GM12891 (cell line): ENCODE measurements around the gene AK4.
"Not testable (repeated sequence)": the region's sequence is repeated elsewhere in the genome, so short reads cannot be mapped to it uniquely, and the experiment has no call there.

Experiments
- DNase-seq: peaks from one replicate; pipeline ENCODE4 v3.0.0; 2011; ENCODE audit warnings: low spot score; ENCODE audit not compliant: insufficient read length
- FAIRE-seq: peaks from 2 replicates; lab custom pipeline; 2011; peaks lifted over from hg19 to GRCh38; lab: Jason Lieb, UNC
- PAX5 ChIP-seq: IDR thresholded peaks from 2 replicates; pipeline ENCODE4 v1.6.1; 2011; ENCODE audit warnings: low read length, moderate library complexity, mild to moderate bottlenecking; ENCODE audit not compliant: insufficient read depth, severe bottlenecking
- POLR2A ChIP-seq: IDR thresholded peaks from 2 replicates; pipeline ENCODE4 v1.6.1; 2011; ENCODE audit warnings: low read depth, low read length, control low read depth
- POLR2AphosphoS5 ChIP-seq: IDR thresholded peaks from 2 replicates; pipeline ENCODE4 v1.6.1; 2011; ENCODE audit warnings: low read depth, low read length, control low read depth
- POU2F2 ChIP-seq: IDR thresholded peaks from 2 replicates; pipeline ENCODE4 v1.6.1; 2011; ENCODE audit warnings: low read depth, mild to moderate bottlenecking, control low read depth, low read length, moderate library complexity
- SPI1 ChIP-seq: IDR thresholded peaks from 2 replicates; pipeline ENCODE4 v1.6.1; 2011; ENCODE audit warnings: low read depth, low read length, control low read depth
- TAF1 ChIP-seq: IDR thresholded peaks from 2 replicates; pipeline ENCODE4 v1.6.1; 2011; ENCODE audit warnings: low read depth, low read length, control low read depth

The AK4 gene

GRCh38 chr1:65150583-65151263, 2.7 kb downstream of the AK4 start:
- DNase-seq (no peak), FAIRE-seq (no peak)
- TF ChIP-seq POLR2AphosphoS5 (no peak), TAF1 (no peak), POU2F2 (no peak), SPI1 (no peak)

- no peak for TF ChIP-seq SPI1
- no peak for TF ChIP-seq POLR2A
- no peak for TF ChIP-seq POLR2AphosphoS5
- TF ChIP-seq POU2F2, result no peak
- TF ChIP-seq TAF1, result no peak
- TF ChIP-seq PAX5, result no peak
- DNase-seq (no peak), FAIRE-seq (no peak)
Observed at GRCh38 chr1:65151641-65152040, 3.6 kb downstream of the AK4 start.

- TF ChIP-seq POLR2AphosphoS5, result no peak
- no peak for TF ChIP-seq POLR2A
- TF ChIP-seq SPI1, result no peak
- TF ChIP-seq POU2F2, result no peak
- TF ChIP-seq PAX5, result no peak
- no peak for TF ChIP-seq TAF1
- DNase-seq, result no peak
- peak; percentile 35 for FAIRE-seq
Observed at GRCh38 chr1:65153635-65154034, 5.6 kb downstream of the AK4 start.

GRCh38 chr1:65156910-65157545, 9.0 kb downstream of the AK4 start:
- DNase-seq, result no peak
- no peak for TF ChIP-seq POU2F2
- no peak for TF ChIP-seq PAX5
- TF ChIP-seq SPI1, result no peak
- TF ChIP-seq POLR2AphosphoS5, result no peak
- no peak for TF ChIP-seq TAF1
- TF ChIP-seq POLR2A, result no peak
- FAIRE-seq, result no peak

GRCh38 chr1:65157546-65157941, 9.5 kb downstream of the AK4 start:
- TF ChIP-seq TAF1, result no peak
- TF ChIP-seq SPI1, result no peak
- no peak for TF ChIP-seq POLR2A
- no peak for TF ChIP-seq POLR2AphosphoS5
- TF ChIP-seq POU2F2, result no peak
- no peak for TF ChIP-seq PAX5
- FAIRE-seq, result no peak
- no peak for DNase-seq

- DNase-seq, FAIRE-seq: not testable (repeated sequence)
Observed at GRCh38 chr1:65159291-65159688, 11.3 kb downstream of the AK4 start.

- FAIRE-seq (no peak), DNase-seq (no peak)
- TF ChIP-seq PAX5 (no peak), POU2F2 (no peak), SPI1 (no peak), POLR2AphosphoS5 (no peak), POLR2A (no peak), TAF1 (no peak)
Observed at GRCh38 chr1:65159801-65160523, 12.0 kb downstream of the AK4 start.

- no peak for DNase-seq
- TF ChIP-seq SPI1 (peak; percentile 58), POLR2A (no peak)
- FAIRE-seq, result no peak
Observed at GRCh38 chr1:65163201-65163805, 15.3 kb downstream of the AK4 start.

GRCh38 chr1:65164101-65164500, 16.1 kb downstream of the AK4 start:
- FAIRE-seq, DNase-seq: not testable (repeated sequence)

- DNase-seq, result no peak
- FAIRE-seq, result no peak
- TF ChIP-seq POLR2A (no peak), PAX5 (no peak), TAF1 (no peak), SPI1 (no peak), POU2F2 (no peak), POLR2AphosphoS5 (no peak)
Observed at GRCh38 chr1:65164633-65165032, 16.6 kb downstream of the AK4 start.
